T-helper 2 cell treated with Interferon-gamma antibody and Interleukin-4, amounts not matched to agents 5 μg/mL and 100 μg/mL, for 36 hours (primary cell): ENCODE results near the gene DLGAP4.

Experiments used
- DNase-seq: peaks from one replicate; pipeline ENCODE4 v3.0.0; 2021; ENCODE audit warnings: low spot score
- H3K27ac Mint-ChIP-seq: one replicate; pipeline ENCODE4 v1.8.0; 2021; ENCODE audit warnings: mild to moderate bottlenecking, mixed read lengths
- H3K27me3 Mint-ChIP-seq: one replicate; pipeline ENCODE4 v1.8.0; 2021; ENCODE audit warnings: low read depth, mixed read lengths
- H3K36me3 Mint-ChIP-seq: one replicate; pipeline ENCODE4 v1.8.0; 2021; ENCODE audit warnings: low read depth, mixed read lengths
- H3K4me1 Mint-ChIP-seq: one replicate; pipeline ENCODE4 v1.8.0; 2021; ENCODE audit warnings: low read depth, mixed read lengths
- H3K4me3 Mint-ChIP-seq: one replicate; pipeline ENCODE4 v1.8.0; 2022; ENCODE audit warnings: mild to moderate bottlenecking, moderate library complexity, mixed read lengths
- H3K9me3 Mint-ChIP-seq: one replicate; pipeline ENCODE4 v1.8.0; 2021; ENCODE audit warnings: mixed read lengths

DLGAP4 gene

DNA sequence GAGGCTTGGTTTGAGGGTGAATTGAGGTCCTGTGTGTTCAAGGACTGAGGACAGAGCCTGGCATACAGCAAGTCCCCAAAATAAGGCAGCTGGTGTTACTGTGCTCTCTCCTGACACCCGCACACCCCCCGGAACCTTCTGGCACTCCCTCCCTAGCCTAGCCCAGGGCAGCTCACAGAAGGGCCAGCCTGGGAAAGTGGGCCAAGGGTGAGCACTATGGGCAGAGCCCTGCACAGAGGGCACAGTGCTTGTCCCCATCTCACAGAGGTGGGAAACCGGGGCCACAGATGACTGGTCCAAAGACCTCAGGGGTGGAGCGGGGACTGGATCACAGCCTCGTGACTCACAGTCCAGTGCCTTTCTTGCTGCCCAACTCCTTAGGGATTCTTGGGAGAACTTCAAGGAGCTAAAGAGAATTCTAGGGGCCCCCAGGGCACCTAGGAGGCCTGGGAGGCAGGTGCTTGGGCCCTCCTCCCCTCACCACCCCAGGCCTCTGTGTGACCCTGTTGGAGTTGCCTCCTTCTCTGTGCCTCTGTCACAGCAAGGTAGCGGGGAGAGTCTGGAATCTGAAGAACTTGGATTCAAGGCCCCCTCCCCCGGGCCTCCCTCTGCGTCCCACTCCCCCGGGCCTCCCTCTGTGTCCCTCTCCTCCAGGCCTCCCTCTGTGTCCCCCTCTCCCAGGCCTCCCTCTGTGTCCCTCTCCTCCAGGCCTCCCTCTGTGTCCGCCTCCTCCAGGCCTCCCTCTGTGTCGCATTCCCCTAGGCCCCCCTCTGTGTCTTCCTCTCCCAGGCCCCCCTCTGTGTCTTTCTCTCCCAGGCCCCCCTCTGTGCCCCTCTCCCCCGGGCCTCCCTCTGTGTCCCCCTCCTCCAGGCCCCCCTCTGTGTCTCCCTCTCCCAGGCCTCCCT lies 13.5 kb downstream of the DLGAP4 start:
- no peaks in the 10 kb centered on the region for H3K36me3 Mint-ChIP-seq
- DNase-seq = no peak
- no peak overlapping the region for H3K4me3 Mint-ChIP-seq
- H3K27ac Mint-ChIP-seq = no peak overlapping the region
- H3K27me3 Mint-ChIP-seq = peaks cover 1% of the 10 kb centered on the region
- peaks cover under 1% of the 10 kb centered on the region for H3K9me3 Mint-ChIP-seq
- H3K4me1 Mint-ChIP-seq = no peaks in the 10 kb centered on the region

DNA sequence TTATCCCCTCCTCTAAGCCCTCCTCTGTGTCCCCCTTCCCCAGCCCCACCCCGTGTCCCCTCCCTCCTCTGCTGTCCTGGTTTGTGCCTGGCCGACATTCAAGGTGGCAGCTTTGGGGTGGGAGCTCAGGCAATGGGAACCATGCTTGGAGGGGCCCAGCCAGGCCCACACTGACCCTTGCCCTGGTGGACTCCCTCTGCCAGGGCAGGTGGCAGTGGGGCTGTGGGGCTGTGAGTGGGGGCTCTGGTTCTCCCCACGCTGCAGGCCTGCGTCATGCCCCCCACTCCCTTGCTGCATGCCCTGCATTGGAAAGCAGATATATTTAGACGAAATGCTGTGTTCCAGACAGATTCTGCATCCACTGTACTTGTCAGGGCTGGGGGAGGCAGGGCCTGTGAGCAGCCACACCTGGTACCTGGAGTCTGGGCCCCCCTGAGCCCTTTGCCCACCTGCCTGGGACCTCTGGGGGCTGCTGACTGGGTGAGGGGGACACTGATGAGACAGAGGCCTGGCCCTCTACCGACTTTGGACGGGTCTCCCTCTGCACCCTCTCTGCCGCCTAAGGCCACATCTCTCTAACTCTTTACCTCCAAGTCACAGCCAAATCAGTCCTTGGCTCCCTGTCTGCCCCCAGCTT lies 14.2 kb downstream of the DLGAP4 start:
- H3K4me3 Mint-ChIP-seq = no peak overlapping the region
- H3K4me1 Mint-ChIP-seq = no peaks in the 10 kb centered on the region
- H3K27ac Mint-ChIP-seq = no peak overlapping the region
- no peak for DNase-seq
- peaks cover 3% of the 10 kb centered on the region for H3K27me3 Mint-ChIP-seq
- no peaks in the 10 kb centered on the region for H3K36me3 Mint-ChIP-seq
- H3K9me3 Mint-ChIP-seq = peaks cover 5% of the 10 kb centered on the region

DNA sequence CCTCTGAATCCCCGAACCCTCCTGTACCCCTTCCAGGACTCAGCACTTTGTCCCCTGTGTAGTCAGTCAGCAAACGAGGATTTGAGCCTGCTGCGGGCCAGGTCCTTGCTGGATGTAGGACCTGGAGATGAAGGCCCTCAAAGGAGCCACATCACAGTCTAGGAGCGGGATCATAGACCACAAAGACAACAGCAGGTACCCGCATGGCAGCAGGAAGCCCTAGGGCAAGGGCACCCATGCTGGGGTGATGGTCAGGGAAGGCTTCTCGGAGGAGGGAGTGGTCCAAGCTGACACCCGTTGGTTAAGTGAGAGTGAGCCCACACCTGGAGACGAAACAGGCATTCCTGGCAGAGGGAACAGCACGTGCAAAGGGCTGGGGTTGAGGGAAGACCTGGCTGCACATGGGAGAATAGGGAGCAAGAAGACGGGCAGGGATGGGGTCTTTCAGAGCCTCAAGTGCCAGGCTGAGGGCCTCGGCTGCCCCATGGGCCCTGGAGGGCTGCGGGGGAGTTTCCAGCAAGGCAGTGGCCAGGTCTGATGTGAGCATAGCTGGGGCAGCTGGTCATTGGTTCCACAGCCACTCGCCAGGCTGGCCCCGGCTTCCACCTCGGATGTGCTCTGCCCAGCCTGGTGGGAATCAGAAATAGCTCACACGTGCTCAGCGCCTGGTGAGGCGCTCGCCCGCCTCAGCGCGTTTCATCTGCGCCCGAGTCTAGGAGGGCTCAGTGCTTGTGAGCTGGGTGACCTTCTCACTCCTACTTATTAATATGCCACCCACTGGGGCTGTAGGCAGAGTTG lies 15.0 kb downstream of the DLGAP4 start:
- Mint-ChIP-seq H3K9me3 (peaks cover 5% of the 10 kb centered on the region), H3K36me3 (no peaks in the 10 kb centered on the region), H3K4me1 (no peaks in the 10 kb centered on the region), H3K27me3 (peaks cover 3% of the 10 kb centered on the region), H3K4me3 (no peak overlapping the region), H3K27ac (no peak overlapping the region)
- DNase-seq = no peak

DNA sequence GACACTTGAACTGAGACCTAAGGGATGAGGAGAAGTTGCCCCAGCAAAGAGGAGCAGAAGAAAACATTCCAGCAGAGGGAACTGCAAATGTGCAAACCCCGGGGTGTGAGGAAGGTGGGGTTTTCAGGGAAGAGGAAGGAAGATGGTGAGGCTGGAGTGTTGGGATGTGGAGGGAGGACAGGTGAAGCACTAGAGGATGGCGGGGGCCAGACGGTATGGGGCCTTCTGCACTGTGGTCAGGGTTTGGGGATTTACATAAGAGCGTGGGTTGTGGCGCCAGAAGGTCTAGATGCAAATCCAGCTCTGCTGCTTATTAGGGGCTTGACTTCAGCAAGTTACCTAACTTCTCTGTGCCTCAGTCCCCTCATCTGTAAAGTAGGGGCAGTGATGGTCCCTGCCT lies 16.0 kb downstream of the DLGAP4 start:
- Mint-ChIP-seq H3K4me3 (no peak overlapping the region), H3K36me3 (no peaks in the 10 kb centered on the region), H3K9me3 (peaks cover 5% of the 10 kb centered on the region), H3K27ac (no peak overlapping the region), H3K4me1 (no peaks in the 10 kb centered on the region), H3K27me3 (peaks cover 3% of the 10 kb centered on the region)
- no peak for DNase-seq

DNA sequence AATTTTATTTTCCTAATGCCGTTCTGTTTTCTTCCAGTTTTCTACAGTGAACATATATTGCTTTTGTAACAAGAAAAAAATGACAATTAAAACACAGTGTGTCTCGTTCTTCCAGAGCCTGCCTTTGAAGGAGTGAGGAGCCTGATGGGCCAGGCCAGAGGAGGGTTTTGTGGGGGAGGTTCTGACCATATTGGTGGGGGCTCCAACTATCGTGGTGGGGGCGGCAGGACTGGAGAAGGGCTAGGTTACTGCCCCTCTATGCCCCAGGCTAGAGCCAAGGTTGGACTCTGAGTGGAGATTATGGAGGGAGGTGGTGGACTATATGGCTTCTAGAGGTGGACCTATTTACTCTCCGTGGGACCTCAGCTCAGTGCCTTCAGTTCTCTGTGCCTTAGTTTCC lies 24.0 kb downstream of the DLGAP4 start:
- no peak for DNase-seq
- H3K27ac Mint-ChIP-seq = no peak overlapping the region
- no peaks in the 10 kb centered on the region for H3K4me1 Mint-ChIP-seq
- H3K36me3 Mint-ChIP-seq = no peaks in the 10 kb centered on the region
- no peak overlapping the region for H3K4me3 Mint-ChIP-seq
- H3K27me3 Mint-ChIP-seq = peaks cover 2% of the 10 kb centered on the region
- no peaks in the 10 kb centered on the region for H3K9me3 Mint-ChIP-seq

DNA sequence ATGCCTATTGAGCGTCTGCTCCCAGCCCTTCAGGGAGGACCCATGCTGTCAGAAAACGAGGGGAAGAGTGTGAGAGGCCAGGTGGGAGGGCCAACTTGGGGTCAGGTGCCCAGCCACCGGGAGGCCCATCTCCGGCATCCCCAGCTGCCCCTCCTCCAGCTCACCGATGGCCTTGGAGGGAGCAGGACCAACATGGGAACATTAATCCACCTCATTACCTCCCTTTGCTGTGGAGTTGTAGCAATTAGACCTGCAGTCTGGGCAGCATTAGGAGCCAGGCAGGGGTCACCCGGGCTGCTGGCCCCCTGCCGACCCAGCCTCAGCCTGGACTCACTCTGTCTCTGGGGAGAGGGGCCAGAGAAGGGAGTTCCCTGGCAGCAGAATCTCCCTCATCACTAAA lies 25.1 kb downstream of the DLGAP4 start:
- Mint-ChIP-seq H3K9me3 (no peaks in the 10 kb centered on the region), H3K27ac (no peak overlapping the region), H3K4me1 (no peaks in the 10 kb centered on the region), H3K36me3 (no peaks in the 10 kb centered on the region), H3K4me3 (no peak overlapping the region), H3K27me3 (peaks cover 2% of the 10 kb centered on the region)
- DNase-seq = no peak

DNA sequence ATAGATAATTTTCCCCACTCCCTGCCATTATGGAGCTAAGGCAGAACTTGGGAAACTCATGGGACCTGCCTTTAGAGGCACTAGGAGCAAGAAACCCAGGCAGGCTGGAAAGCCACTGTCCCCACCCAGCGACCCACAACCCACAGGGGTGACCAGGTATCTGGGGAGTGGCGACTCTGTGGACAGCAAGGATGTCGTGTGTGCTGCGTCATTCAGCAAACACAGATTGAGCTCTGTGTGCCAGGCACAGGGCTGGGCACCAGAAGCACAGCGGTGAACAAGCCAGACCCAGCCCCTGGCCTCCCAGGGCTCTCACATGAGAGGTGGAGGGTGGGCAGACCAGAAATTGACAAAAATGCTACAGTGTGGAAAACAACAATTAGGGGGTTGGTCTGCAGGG lies 27.7 kb downstream of the DLGAP4 start:
- Mint-ChIP-seq H3K4me3 (no peak overlapping the region), H3K36me3 (no peaks in the 10 kb centered on the region), H3K4me1 (no peaks in the 10 kb centered on the region), H3K27me3 (peaks cover 2% of the 10 kb centered on the region), H3K9me3 (no peaks in the 10 kb centered on the region), H3K27ac (no peak overlapping the region)
- DNase-seq = no peak

DNA sequence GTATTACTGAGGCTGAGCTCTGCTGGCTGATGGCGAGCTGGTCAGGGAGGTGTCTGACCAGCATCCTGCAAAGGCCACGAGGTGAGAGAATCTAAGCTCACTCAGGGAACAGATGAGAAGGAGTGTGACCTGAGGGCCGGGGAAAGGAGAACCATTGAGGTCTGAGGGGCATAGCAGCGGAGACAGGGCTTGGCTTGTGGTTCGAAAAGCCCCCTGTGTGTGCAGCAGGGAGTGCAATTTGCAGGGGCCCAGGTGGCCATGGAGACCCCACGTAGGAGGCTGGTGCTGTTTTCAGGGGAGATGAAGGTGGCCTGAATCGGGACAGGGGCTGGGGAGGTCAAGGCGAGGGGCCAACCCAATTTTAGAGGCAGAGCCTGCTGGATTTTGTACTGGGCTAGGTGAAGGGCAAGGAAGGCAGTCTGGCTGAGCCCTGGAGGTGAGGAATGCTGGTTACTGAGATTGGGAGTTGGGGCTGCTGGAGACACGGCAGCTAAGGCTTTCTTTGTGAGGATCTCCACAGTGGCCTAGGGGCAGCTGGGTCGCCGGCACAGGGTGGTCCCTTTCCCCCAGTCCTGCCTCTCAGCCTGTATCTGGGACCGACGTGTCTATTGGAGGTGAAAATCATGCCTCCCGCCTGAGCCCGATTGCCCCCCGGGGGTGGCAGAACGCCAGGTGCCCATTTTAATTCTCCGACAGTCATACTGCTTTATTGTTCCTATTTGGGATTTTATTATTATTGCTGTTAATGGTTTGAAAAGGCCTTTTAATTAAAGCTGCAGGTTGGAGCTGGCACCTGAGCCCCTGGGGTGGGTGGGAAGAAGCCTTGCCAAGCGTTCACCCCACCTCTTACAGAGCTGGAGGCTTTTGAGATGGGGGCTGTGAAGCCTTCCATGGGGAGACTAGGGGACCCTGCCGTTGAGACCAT lies 28.4 kb downstream of the DLGAP4 start:
- no peaks in the 10 kb centered on the region for H3K9me3 Mint-ChIP-seq
- no peak overlapping the region for H3K4me3 Mint-ChIP-seq
- H3K4me1 Mint-ChIP-seq = no peaks in the 10 kb centered on the region
- no peak overlapping the region for H3K27ac Mint-ChIP-seq
- no peaks in the 10 kb centered on the region for H3K36me3 Mint-ChIP-seq
- no peak for DNase-seq
- H3K27me3 Mint-ChIP-seq = peaks cover 2% of the 10 kb centered on the region

DNA sequence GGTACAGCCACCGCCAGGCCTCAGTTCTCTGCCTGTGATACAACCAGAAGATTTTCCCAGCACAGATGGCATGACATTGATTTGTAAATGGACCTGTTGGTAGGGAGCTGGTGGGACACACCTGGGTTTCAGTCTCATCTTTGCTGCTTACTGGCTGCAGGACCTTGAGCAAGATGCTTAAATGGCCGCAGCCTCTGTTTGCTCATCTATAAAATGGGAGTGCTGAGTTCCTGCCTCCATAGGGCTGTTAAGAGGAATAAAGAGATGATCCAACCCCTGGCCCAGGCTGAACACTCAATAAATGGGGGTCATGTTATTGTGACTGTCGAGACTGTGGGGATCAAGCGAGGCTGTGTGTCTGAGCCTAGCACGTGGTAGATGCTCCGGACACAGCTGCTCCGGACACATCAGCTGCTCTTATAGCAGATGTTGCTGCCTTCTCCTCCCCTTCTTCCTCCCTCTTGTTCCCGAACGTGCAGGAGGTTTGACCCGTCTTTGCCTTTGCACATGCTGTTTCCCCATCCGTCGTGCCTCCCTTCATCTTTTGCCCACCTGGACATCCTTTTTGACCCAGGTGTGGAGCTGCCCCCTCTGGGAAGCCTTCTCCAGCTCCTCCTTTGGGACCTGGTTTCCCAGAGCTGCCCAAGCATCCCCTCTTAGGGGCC lies 29.2 kb downstream of the DLGAP4 start:
- Mint-ChIP-seq H3K36me3 (no peaks in the 10 kb centered on the region), H3K4me1 (no peaks in the 10 kb centered on the region), H3K27me3 (peaks cover 2% of the 10 kb centered on the region), H3K9me3 (no peaks in the 10 kb centered on the region), H3K4me3 (no peak overlapping the region), H3K27ac (no peak overlapping the region)
- no peak for DNase-seq

DNA sequence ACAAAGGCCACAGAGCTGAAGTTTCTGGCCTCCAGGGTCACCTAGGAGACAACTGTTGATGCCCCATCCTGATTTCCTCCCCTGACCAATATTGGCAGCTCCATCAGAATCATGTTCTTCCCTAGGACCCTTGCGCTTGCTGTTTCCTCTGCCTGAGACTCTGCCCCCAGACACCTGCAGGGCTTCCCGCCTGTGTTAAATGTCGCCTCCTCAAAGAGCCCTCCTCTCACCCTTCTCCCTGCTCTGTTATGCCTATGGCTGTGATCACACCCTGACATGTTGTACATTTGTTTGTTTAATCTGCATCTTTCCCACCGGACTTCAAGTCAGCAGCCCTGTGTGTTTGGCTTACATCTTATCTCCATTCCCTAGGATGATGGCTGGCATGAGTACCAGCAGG lies 30.1 kb downstream of the DLGAP4 start:
- Mint-ChIP-seq H3K9me3 (no peaks in the 10 kb centered on the region), H3K27me3 (peaks cover 2% of the 10 kb centered on the region), H3K36me3 (no peaks in the 10 kb centered on the region), H3K4me3 (no peak overlapping the region), H3K4me1 (no peaks in the 10 kb centered on the region), H3K27ac (no peak overlapping the region)
- DNase-seq = no peak

DNA sequence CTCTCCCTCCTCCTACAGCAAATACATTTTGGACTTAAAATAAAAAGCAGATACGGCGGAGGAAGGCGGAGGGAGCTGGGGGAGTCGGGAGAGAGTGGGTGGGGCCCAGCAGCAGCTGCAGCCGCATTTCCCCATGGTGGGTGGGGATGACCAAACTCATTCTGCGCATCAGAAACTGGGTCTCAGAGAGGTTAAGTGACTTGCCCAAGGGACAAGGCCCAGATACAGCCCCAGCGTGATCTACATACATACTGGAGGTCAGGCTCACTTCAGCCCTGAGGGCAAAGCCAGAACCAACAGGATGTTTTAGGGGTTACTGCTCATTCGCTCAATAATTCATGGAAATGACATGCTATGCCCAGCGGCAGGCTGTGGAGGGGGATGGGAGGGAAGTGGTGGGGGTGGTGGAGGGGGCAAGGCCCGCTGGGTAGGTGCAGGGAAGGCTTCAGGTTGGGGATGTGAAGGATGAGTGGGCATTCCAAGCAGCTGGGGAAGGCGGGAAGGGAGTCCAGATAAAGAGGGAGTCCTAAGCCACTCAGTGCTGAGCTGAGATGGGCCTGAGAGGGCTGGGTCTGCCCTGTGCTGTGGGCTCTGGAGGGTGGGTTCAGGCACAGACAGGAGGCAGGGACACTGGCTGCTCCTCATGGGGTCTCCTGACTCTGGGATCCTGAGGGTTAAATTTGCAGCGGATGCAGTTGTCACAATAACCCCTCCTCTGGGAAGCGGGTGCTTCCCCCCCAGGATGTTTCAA lies 31.0 kb downstream of the DLGAP4 start:
- no peak overlapping the region for H3K27ac Mint-ChIP-seq
- H3K27me3 Mint-ChIP-seq = peaks cover 2% of the 10 kb centered on the region
- no peaks in the 10 kb centered on the region for H3K9me3 Mint-ChIP-seq
- no peak for DNase-seq
- H3K4me3 Mint-ChIP-seq = no peak overlapping the region
- no peaks in the 10 kb centered on the region for H3K36me3 Mint-ChIP-seq
- no peaks in the 10 kb centered on the region for H3K4me1 Mint-ChIP-seq

DNA sequence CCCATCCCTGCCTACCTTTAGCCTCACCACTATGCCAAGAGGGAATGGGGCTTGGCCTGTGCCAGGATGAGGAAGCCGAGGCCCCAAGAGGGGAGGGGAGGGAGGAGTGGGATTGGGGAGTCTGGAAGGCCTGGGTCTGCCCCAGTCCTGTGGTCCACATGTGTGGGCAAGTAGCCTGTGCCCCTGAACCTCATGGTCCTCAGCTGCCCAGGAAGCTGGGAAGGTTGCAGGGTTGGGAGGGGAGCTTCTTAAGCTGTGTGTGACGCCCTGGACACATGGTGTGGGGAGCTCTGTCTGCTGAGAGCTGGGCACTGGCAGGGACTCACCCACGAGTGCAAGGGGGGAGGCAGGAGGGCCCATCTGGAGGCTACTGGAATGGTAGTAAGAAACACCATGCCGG lies 31.7 kb downstream of the DLGAP4 start:
- DNase-seq = no peak
- Mint-ChIP-seq H3K4me3 (no peak overlapping the region), H3K27ac (no peak overlapping the region), H3K9me3 (no peaks in the 10 kb centered on the region), H3K4me1 (no peaks in the 10 kb centered on the region), H3K36me3 (no peaks in the 10 kb centered on the region), H3K27me3 (peaks cover 2% of the 10 kb centered on the region)
